WTC11 (cell line): ENCODE data around the gene SETMAR. TPM values are rescaled to one million over a fixed set of nuclear protein-coding genes. Genes with fewer than 3 reads are reported as not detected.

Experiments used
- ATAC-seq: fragments of 200-7000 bp; cut with Tn5 transposase; 2 replicates; pipeline ENCODE4 v1.10.0; 2021; ENCODE audit warnings: mild to moderate bottlenecking, moderate library complexity
- CTCF ChIA-PET: fragments of 300-600 bp; sonication (Branson Sonifier 250); formaldehyde crosslinking; loops from one replicate; lab custom pipeline; 2021; ENCODE audit warnings: antibody characterized with exemption; lab: Charles Lee
- POLR2A ChIA-PET: fragments of 350-600 bp; sonication (Branson Sonifier 250); formaldehyde crosslinking; loops from one replicate; lab custom pipeline; 2021; ENCODE audit warnings: antibody characterized with exemption; lab: Charles Lee
- DNase-seq: peaks from one replicate; pipeline ENCODE4 v3.0.0; 2021; ENCODE audit warnings: low spot score
- H3K27ac Mint-ChIP-seq: 2 replicates; pipeline ENCODE4 v1.8.0; 2021; ENCODE audit warnings: mixed read lengths
- H3K27me3 Mint-ChIP-seq: 2 replicates; pipeline ENCODE4 v1.8.0; 2021; ENCODE audit warnings: low read depth, mild to moderate bottlenecking, moderate library complexity, mixed read lengths
- H3K36me3 Mint-ChIP-seq: 2 replicates; pipeline ENCODE4 v1.8.0; 2021; ENCODE audit warnings: mixed read lengths
- H3K4me1 Mint-ChIP-seq: 2 replicates; pipeline ENCODE4 v1.8.0; 2022; ENCODE audit warnings: mixed read lengths
- H3K4me3 Mint-ChIP-seq: 2 replicates; pipeline ENCODE4 v1.8.0; 2021; ENCODE audit warnings: mild to moderate bottlenecking, moderate library complexity, mixed read lengths
- H3K9me3 Mint-ChIP-seq: 2 replicates; pipeline ENCODE4 v1.8.0; 2021; ENCODE audit warnings: mixed read lengths
- ATF2 ChIP-seq: sonication (generic); formaldehyde crosslinking; IDR thresholded peaks from 2 replicates; pipeline ENCODE4 v1.8.1; 2022; ENCODE audit warnings: low read depth, missing genetic modification reagents, borderline replicate concordance
- CREM ChIP-seq: sonication (generic); formaldehyde crosslinking; IDR thresholded peaks from 2 replicates; pipeline ENCODE4 v1.8.1; 2022; ENCODE audit warnings: mild to moderate bottlenecking, missing genetic modification reagents, moderate library complexity
- ESRRA ChIP-seq: sonication (generic); formaldehyde crosslinking; IDR thresholded peaks from 2 replicates; pipeline ENCODE4 v1.8.1; 2022; ENCODE audit warnings: mild to moderate bottlenecking, missing genetic modification reagents, borderline replicate concordance
- HMGA2 ChIP-seq: fragments of 250-450 bp; sonication (Bioruptor Pico); IDR thresholded peaks from 2 replicates; pipeline ENCODE4 v1.4.0; 2021; ENCODE audit warnings: mild to moderate bottlenecking, moderate library complexity
- SMAD3 ChIP-seq: sonication (generic); formaldehyde crosslinking; IDR thresholded peaks from 2 replicates; pipeline ENCODE4 v1.8.0; 2022; ENCODE audit warnings: missing genetic modification reagents, mild to moderate bottlenecking, borderline replicate concordance
- SMAD4 ChIP-seq: sonication (generic); formaldehyde crosslinking; IDR thresholded peaks from 2 replicates; pipeline ENCODE4 v1.8.0; 2022; ENCODE audit warnings: mild to moderate bottlenecking, missing genetic modification reagents
- SP1 ChIP-seq: sonication (generic); formaldehyde crosslinking; conservative IDR thresholded peaks from 2 replicates; pipeline ENCODE4 v1.8.1; 2022; ENCODE audit warnings: missing genetic modification reagents
- TCF7 ChIP-seq: sonication (generic); formaldehyde crosslinking; IDR thresholded peaks from 2 replicates; pipeline ENCODE4 v1.8.0; 2022; ENCODE audit warnings: mild to moderate bottlenecking, low read depth, missing genetic modification reagents, moderate library complexity
- ZBTB43 ChIP-seq: sonication (generic); formaldehyde crosslinking; IDR thresholded peaks from 2 replicates; pipeline ENCODE4 v1.8.1; 2023; ENCODE audit warnings: mild to moderate bottlenecking, missing genetic modification reagents
- total RNA-seq: library from RNA; stranded (reverse); gene quantifications from 3 replicates; pipeline ENCODE4 v1.2.3, GENCODE V29; 2021
- TF ChIP-seq, protein P1 (sequence below): fragments of 250-450 bp; sonication (Bioruptor Pico); IDR thresholded peaks from 2 replicates; pipeline ENCODE4 v1.9.0; 2021; ENCODE audit warnings: mild to moderate bottlenecking
- TF ChIP-seq, protein P2 (sequence below): sonication (generic); formaldehyde crosslinking; IDR thresholded peaks from 2 replicates; pipeline ENCODE4 v1.8.1; 2022; ENCODE audit warnings: mild to moderate bottlenecking, missing genetic modification reagents, moderate library complexity, borderline replicate concordance
- TF ChIP-seq, protein P3 (sequence below): fragments of 250-450 bp; sonication (Bioruptor Pico); IDR thresholded peaks from 2 replicates; pipeline ENCODE4 v1.8.0; 2021; ENCODE audit warnings: mild to moderate bottlenecking
- TF ChIP-seq, protein P4 (sequence below): fragments of 250-450 bp; sonication (Bioruptor Pico); IDR thresholded peaks from 2 replicates; pipeline ENCODE4 v1.9.0; 2021; ENCODE audit warnings: mild to moderate bottlenecking

Gene SETMAR
- total RNA-seq, 1 experiment from 2014 or later: 11.6 TPM

GRCh38 chr3:4335840-4336562 lies 32.8 kb downstream of the SETMAR start (continued):
- TF ChIP-seq TCF7 (CRISPR knock-in tag) (no peak), SP1 (no peak)

DNA sequence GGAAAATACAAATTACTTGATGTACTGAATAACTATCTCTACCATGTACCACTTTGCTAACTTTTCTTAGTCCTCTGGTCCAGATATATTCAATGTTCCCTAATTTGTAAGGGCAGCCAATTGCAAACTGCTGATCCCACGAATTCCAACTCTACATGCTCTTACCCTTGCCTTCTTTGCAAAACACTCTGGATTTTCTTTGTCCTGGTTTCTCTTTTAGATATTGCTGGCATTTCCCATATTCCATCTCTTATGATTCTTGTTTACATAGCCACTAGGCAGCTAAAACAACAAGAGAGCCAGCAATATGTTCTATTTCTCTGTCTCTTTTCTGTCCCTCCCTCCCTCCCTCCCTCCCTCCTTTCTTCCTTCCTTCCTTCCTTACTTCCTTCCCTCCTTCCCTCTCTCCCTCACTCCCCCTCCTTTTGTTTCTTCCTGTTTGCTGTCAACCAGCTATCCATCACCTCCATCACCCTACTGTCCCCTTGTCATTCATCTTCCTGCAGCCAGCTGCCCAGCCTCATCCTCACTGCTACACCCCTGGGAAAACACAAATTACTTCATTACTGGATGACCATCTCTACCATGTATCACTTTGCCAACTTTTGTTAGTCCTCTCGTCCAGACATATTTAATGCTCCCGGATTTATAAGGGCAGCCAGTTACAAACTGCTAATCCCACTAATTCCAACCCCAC lies 33.8 kb downstream of the SETMAR start:
- peaks cover 51% of the 10 kb centered on the region for H3K4me1 Mint-ChIP-seq
- TF ChIP-seq ZBTB43 (no peak), CREM (CRISPR knock-in tag) (no peak), HMGA2 (CRISPR knock-in tag) (no peak), SMAD4 (CRISPR knock-in tag) (no peak), ESRRA (CRISPR knock-in tag) (no peak), SMAD3 (CRISPR knock-in tag) (no peak), ATF2 (CRISPR knock-in tag) (no peak)
- TF ChIP-seq, protein P1, sequence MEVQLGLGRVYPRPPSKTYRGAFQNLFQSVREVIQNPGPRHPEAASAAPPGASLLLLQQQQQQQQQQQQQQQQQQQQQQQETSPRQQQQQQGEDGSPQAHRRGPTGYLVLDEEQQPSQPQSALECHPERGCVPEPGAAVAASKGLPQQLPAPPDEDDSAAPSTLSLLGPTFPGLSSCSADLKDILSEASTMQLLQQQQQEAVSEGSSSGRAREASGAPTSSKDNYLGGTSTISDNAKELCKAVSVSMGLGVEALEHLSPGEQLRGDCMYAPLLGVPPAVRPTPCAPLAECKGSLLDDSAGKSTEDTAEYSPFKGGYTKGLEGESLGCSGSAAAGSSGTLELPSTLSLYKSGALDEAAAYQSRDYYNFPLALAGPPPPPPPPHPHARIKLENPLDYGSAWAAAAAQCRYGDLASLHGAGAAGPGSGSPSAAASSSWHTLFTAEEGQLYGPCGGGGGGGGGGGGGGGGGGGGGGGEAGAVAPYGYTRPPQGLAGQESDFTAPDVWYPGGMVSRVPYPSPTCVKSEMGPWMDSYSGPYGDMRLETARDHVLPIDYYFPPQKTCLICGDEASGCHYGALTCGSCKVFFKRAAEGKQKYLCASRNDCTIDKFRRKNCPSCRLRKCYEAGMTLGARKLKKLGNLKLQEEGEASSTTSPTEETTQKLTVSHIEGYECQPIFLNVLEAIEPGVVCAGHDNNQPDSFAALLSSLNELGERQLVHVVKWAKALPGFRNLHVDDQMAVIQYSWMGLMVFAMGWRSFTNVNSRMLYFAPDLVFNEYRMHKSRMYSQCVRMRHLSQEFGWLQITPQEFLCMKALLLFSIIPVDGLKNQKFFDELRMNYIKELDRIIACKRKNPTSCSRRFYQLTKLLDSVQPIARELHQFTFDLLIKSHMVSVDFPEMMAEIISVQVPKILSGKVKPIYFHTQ (CRISPR knock-in tag): no peak
- TF ChIP-seq, protein P2, sequence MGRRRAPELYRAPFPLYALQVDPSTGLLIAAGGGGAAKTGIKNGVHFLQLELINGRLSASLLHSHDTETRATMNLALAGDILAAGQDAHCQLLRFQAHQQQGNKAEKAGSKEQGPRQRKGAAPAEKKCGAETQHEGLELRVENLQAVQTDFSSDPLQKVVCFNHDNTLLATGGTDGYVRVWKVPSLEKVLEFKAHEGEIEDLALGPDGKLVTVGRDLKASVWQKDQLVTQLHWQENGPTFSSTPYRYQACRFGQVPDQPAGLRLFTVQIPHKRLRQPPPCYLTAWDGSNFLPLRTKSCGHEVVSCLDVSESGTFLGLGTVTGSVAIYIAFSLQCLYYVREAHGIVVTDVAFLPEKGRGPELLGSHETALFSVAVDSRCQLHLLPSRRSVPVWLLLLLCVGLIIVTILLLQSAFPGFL: no peak
- TF ChIP-seq, protein P3, sequence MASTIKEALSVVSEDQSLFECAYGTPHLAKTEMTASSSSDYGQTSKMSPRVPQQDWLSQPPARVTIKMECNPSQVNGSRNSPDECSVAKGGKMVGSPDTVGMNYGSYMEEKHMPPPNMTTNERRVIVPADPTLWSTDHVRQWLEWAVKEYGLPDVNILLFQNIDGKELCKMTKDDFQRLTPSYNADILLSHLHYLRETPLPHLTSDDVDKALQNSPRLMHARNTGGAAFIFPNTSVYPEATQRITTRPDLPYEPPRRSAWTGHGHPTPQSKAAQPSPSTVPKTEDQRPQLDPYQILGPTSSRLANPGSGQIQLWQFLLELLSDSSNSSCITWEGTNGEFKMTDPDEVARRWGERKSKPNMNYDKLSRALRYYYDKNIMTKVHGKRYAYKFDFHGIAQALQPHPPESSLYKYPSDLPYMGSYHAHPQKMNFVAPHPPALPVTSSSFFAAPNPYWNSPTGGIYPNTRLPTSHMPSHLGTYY (CRISPR knock-in tag): no peak
- TF ChIP-seq, protein P4, sequence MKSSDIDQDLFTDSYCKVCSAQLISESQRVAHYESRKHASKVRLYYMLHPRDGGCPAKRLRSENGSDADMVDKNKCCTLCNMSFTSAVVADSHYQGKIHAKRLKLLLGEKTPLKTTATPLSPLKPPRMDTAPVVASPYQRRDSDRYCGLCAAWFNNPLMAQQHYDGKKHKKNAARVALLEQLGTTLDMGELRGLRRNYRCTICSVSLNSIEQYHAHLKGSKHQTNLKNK (CRISPR knock-in tag): no peak
- TF ChIP-seq, all 79 proteins: peak for 0
- H3K27ac Mint-ChIP-seq: no peak overlapping the region
- H3K9me3 Mint-ChIP-seq: 0 out of 2 replicates have a peak, but pooled peaks cover 3% of the 10 kb centered on the region
- ChIA-PET POLR2A (no interaction called here), CTCF (interaction anchor here (3.1 kb wide), 1 partner anchor 14 kb away, joined by 18 read pairs; no protein-coding TSS in a partner anchor)
- ATAC-seq (no peak), DNase-seq (no peak)
- H3K4me3 Mint-ChIP-seq: no peak overlapping the region
- no peaks in the 10 kb centered on the region; the same call in 1 of the 2 replicates for H3K27me3 Mint-ChIP-seq
- no peaks in the 10 kb centered on the region for H3K36me3 Mint-ChIP-seq
